OCI-LY3 (cell line): Measurements from ENCODE around the gene ZCCHC4.

Source experiments
- H2AFZ ChIP-seq: fragments of 200-600, 300-600 bp; shearing (Covaris generic); 2 replicates; pipeline ENCODE4 v1.6.0; 2014; ENCODE audit warnings: antibody characterized with exemption, low read depth, low read length
- H3K27ac ChIP-seq: fragments of 200-600, 300-600 bp; sonication (generic); 2 replicates; pipeline ENCODE4 v1.5.1; 2014; ENCODE audit warnings: mild to moderate bottlenecking, low read length, moderate library complexity, mixed read lengths
- H3K27me3 ChIP-seq: fragments of 200-600, 300-600 bp; sonication (generic); 2 replicates; pipeline ENCODE4 v1.6.1; 2014; ENCODE audit warnings: low read depth, low read length, mixed read lengths
- H3K36me3 ChIP-seq: fragments of 200-600, 300-600 bp; sonication (generic); replicated peaks from 2 replicates; pipeline ENCODE3; 2014; ENCODE audit warnings: low read depth, low read length, mixed read lengths
- H3K4me1 ChIP-seq: fragments of 300-600, 200-600 bp; sonication (generic); 2 replicates; pipeline ENCODE4 v1.6.1; 2014; ENCODE audit warnings: low read length, mixed read lengths
- H3K4me2 ChIP-seq: fragments of 200-600, 300-600 bp; sonication (generic); 2 replicates; pipeline ENCODE4 v1.6.1; 2014; ENCODE audit warnings: low read length, mixed read lengths
- H3K4me3 ChIP-seq: fragments of 300-600, 200-600 bp; sonication (generic); 2 replicates; pipeline ENCODE4 v1.5.1; 2014; ENCODE audit warnings: antibody characterized with exemption, mild to moderate bottlenecking, low read length, moderate library complexity
- H3K79me2 ChIP-seq: fragments of 300-600, 200-600 bp; shearing (Covaris generic); 2 replicates; pipeline ENCODE4 v1.6.1; 2014; ENCODE audit warnings: mild to moderate bottlenecking, low read length, mixed read lengths
- H3K9ac ChIP-seq: fragments of 300-600, 200-600 bp; shearing (Covaris generic); 2 replicates; pipeline ENCODE4 v1.6.0; 2014; ENCODE audit warnings: mild to moderate bottlenecking, low read length, moderate library complexity
- H3K9me3 ChIP-seq: fragments of 200-600, 300-600 bp; shearing (Covaris generic); 2 replicates; pipeline ENCODE4 v1.6.1; 2014; ENCODE audit warnings: low read length, mixed read lengths; ENCODE audit not compliant: insufficient read depth
- H4K20me1 ChIP-seq: fragments of 200-600, 300-600 bp; sonication (generic); 2 replicates; pipeline ENCODE4 v1.6.1; 2016; ENCODE audit warnings: low read length, mixed read lengths; ENCODE audit not compliant: insufficient read depth
- CTCF ChIP-seq: fragments of 200-600, 300-600 bp; sonication (generic); IDR thresholded peaks from 2 replicates; pipeline ENCODE4 v1.5.1; 2014; ENCODE audit warnings: antibody characterized with exemption, low read length, low read depth
- EZH2phosphoT487 ChIP-seq: fragments of 200-600 bp; shearing (Covaris generic); IDR thresholded peaks from 2 replicates; pipeline ENCODE4 v1.6.1; 2018; ENCODE audit warnings: antibody characterized with exemption, mixed run types, low read depth

ZCCHC4 gene

DNA sequence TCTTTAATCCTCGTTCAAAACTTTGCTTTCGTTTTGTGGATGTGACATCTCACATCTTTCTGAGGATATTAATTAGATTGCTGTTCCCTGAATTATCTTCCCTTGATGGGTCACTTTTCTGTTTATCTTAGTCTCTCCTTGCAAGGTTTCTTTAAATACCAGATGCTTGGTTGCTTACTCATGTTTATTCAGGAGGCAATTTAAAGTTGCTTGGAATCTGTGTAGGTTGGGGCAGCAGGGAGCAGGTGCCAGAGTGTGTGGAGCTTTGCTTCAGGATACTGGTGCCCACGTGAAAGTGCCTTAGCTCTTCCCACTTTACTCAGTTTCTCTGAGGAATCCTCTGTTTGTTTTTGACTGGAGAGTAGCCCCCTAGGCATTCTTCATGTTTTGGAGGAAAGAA lies 88.5 kb downstream of the ZCCHC4 start:
- Histone ChIP-seq H3K9me3 (no peaks in the 10 kb centered on the region), H2AFZ (no peak overlapping the region), H3K4me2 (no peak overlapping the region), H3K79me2 (no peaks in the 10 kb centered on the region), H4K20me1 (no peaks in the 10 kb centered on the region), H3K36me3 (peaks cover 48% of the 10 kb centered on the region), H3K27me3 (no peaks in the 10 kb centered on the region), H3K4me1 (no peaks in the 10 kb centered on the region), H3K9ac (no peak overlapping the region), H3K4me3 (no peak overlapping the region), H3K27ac (no peak overlapping the region)
- TF ChIP-seq EZH2phosphoT487 (no peak), CTCF (no peak)

GRCh38 chr4:25402521-25402920 lies 89.9 kb downstream of the ZCCHC4 start:
- Histone ChIP-seq H3K4me2 (no peak overlapping the region), H3K9ac (no peak overlapping the region), H2AFZ (no peak overlapping the region), H3K27me3 (no peaks in the 10 kb centered on the region), H3K79me2 (no peaks in the 10 kb centered on the region), H3K36me3 (peaks cover 39% of the 10 kb centered on the region), H3K4me1 (no peaks in the 10 kb centered on the region), H3K4me3 (no peak overlapping the region), H3K27ac (no peak overlapping the region), H4K20me1 (no peaks in the 10 kb centered on the region), H3K9me3 (no peaks in the 10 kb centered on the region)
- TF ChIP-seq CTCF: no peak
- TF ChIP-seq EZH2phosphoT487: no peak

GRCh38 chr4:25403699-25404098 lies 91.1 kb downstream of the ZCCHC4 start:
- TF ChIP-seq CTCF (no peak), EZH2phosphoT487 (no peak)
- Histone ChIP-seq H3K79me2 (no peaks in the 10 kb centered on the region), H3K36me3 (peaks cover 34% of the 10 kb centered on the region), H3K27me3 (no peaks in the 10 kb centered on the region), H3K9ac (no peak overlapping the region), H3K4me2 (no peak overlapping the region), H3K4me3 (no peak overlapping the region), H3K9me3 (no peaks in the 10 kb centered on the region), H3K27ac (no peak overlapping the region), H2AFZ (no peak overlapping the region), H4K20me1 (no peaks in the 10 kb centered on the region), H3K4me1 (no peaks in the 10 kb centered on the region)

DNA sequence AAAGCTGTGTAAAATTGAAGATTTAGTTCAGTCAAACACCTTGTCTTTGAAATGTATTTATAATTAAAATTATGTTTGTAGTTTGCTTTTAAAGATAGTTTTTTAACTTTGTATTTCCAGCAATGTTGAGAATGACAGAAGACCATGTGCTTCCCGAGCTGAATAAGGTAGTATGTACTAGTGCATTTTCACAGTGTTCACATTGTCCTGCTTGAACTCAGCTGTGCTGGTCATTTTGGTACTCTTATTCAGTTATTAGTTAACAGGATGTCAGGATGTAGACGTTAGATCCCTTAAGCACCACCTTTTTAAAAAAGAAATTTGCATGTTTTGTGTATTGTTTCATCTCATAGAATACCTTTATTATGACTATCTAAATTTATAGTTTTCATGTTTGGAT lies 92.9 kb downstream of the ZCCHC4 start:
- Histone ChIP-seq H3K9me3 (no peaks in the 10 kb centered on the region), H3K27me3 (no peaks in the 10 kb centered on the region), H3K9ac (no peak overlapping the region), H3K79me2 (no peaks in the 10 kb centered on the region), H4K20me1 (no peaks in the 10 kb centered on the region), H2AFZ (no peak overlapping the region), H3K4me1 (no peaks in the 10 kb centered on the region), H3K36me3 (peaks cover 40% of the 10 kb centered on the region), H3K27ac (no peak overlapping the region), H3K4me3 (no peak overlapping the region), H3K4me2 (no peak overlapping the region)
- TF ChIP-seq EZH2phosphoT487: no peak
- TF ChIP-seq CTCF: no peak
